SK-N-SH treated with all-trans-retinoic acid at 6 μM for 48 hours (cell line): ENCODE data around the gene LTBP4.
A peak's percentile ranks its signal among the peaks of the same experiment; 100 is the strongest.

Source experiments
- ATAC-seq: fragments of 200-7000 bp; cut with Tn5 transposase; 3 replicates; pipeline ENCODE4 v1.9.1; 2020; ENCODE audit warnings: mild to moderate bottlenecking, moderate library complexity
- ARNTL ChIP-seq: fragments of 450-650 bp; formaldehyde crosslinking; IDR thresholded peaks from 2 replicates; pipeline ENCODE4 v1.5.0; 2020; ENCODE audit warnings: low read depth, mild to moderate bottlenecking, moderate library complexity, borderline replicate concordance
- BACH2 ChIP-seq: fragments of 250-450 bp; sonication (Bioruptor Pico); IDR thresholded peaks from 2 replicates; pipeline ENCODE4 v1.9.0; 2021; ENCODE audit warnings: mild to moderate bottlenecking, borderline replicate concordance
- CREB5 ChIP-seq: fragments of 250-450 bp; sonication (Bioruptor Pico); IDR thresholded peaks from 2 replicates; pipeline ENCODE4 v1.5.1; 2020; ENCODE audit warnings: low read depth, mild to moderate bottlenecking, moderate library complexity
- CSDC2 ChIP-seq: fragments of 250-450 bp; sonication (Bioruptor Pico); IDR thresholded peaks from 2 replicates; pipeline ENCODE4 v1.5.0; 2020; ENCODE audit warnings: mild to moderate bottlenecking, moderate library complexity
- CSRNP3 ChIP-seq: fragments of 250-450 bp; sonication (Bioruptor Pico); IDR thresholded peaks from 2 replicates; pipeline ENCODE4 v1.5.1; 2021; ENCODE audit warnings: mild to moderate bottlenecking, moderate library complexity
- ESRRG ChIP-seq: fragments of 250-450 bp; sonication (Bioruptor Pico); IDR thresholded peaks from 2 replicates; pipeline ENCODE4 v1.6.1; 2021; ENCODE audit warnings: mild to moderate bottlenecking
- GLIS3 ChIP-seq: fragments of 250-450 bp; sonication (Bioruptor Pico); IDR thresholded peaks from 2 replicates; pipeline ENCODE4 v1.5.0; 2020; ENCODE audit warnings: mild to moderate bottlenecking, moderate library complexity
- ISL1 ChIP-seq: fragments of 250-450 bp; sonication (Bioruptor Pico); IDR thresholded peaks from 2 replicates; pipeline ENCODE4 v2.1.2; 2022; ENCODE audit warnings: mild to moderate bottlenecking, moderate library complexity
- OSR1 ChIP-seq: fragments of 250-450 bp; sonication (Bioruptor Pico); IDR thresholded peaks from 2 replicates; pipeline ENCODE4 v1.8.0; 2022; ENCODE audit warnings: moderate library complexity, mild to moderate bottlenecking, inconsistent platforms
- PATZ1 ChIP-seq: fragments of 250-450 bp; sonication (Bioruptor Pico); IDR thresholded peaks from 2 replicates; pipeline ENCODE4 v1.8.0; 2020; ENCODE audit warnings: mild to moderate bottlenecking, moderate library complexity, borderline replicate concordance
- POU6F1 ChIP-seq: fragments of 250-450 bp; sonication (Bioruptor Pico); IDR thresholded peaks from 2 replicates; pipeline ENCODE4 v1.8.0; 2021; ENCODE audit warnings: low read depth, mild to moderate bottlenecking, moderate library complexity, borderline replicate concordance
- PPARA ChIP-seq: fragments of 250-450 bp; sonication (Bioruptor Pico); IDR thresholded peaks from 2 replicates; pipeline ENCODE4 v1.5.0; 2020; ENCODE audit warnings: mild to moderate bottlenecking, borderline replicate concordance
- RARB ChIP-seq: fragments of 250-450 bp; sonication (Bioruptor Pico); IDR thresholded peaks from 2 replicates; pipeline ENCODE4 v1.8.0; 2021; ENCODE audit warnings: mild to moderate bottlenecking, moderate library complexity
- SNAI2 ChIP-seq: fragments of 250-450 bp; sonication (Bioruptor Pico); IDR thresholded peaks from 2 replicates; pipeline ENCODE4 v1.5.0; 2020; ENCODE audit warnings: mild to moderate bottlenecking, moderate library complexity
- TCF4 ChIP-seq: fragments of 250-450 bp; sonication (Bioruptor Pico); IDR thresholded peaks from 2 replicates; pipeline ENCODE4 v1.8.0; 2021; ENCODE audit warnings: mild to moderate bottlenecking, moderate library complexity, borderline replicate concordance
- TOX ChIP-seq: fragments of 250-450 bp; sonication (Bioruptor Pico); IDR thresholded peaks from 2 replicates; pipeline ENCODE4 v1.8.0; 2021; ENCODE audit warnings: mild to moderate bottlenecking, moderate library complexity, borderline replicate concordance
- TSHZ2 ChIP-seq: fragments of 250-450 bp; sonication (Bioruptor Pico); IDR thresholded peaks from 2 replicates; pipeline ENCODE4 v1.5.0; 2020; ENCODE audit warnings: mild to moderate bottlenecking, moderate library complexity
- ZC3H10 ChIP-seq: fragments of 250-450 bp; sonication (Bioruptor Pico); IDR thresholded peaks from 2 replicates; pipeline ENCODE4 v1.5.1; 2021; ENCODE audit warnings: mild to moderate bottlenecking, moderate library complexity
- ZFP3 ChIP-seq: fragments of 250-450 bp; sonication (Bioruptor Pico); IDR thresholded peaks from 2 replicates; pipeline ENCODE4 v1.5.0; 2020; ENCODE audit warnings: mild to moderate bottlenecking, moderate library complexity
- ZFP30 ChIP-seq: fragments of 450-650 bp; formaldehyde crosslinking; IDR thresholded peaks from 2 replicates; pipeline ENCODE4 v1.5.0; 2022; ENCODE audit warnings: mild to moderate bottlenecking, moderate library complexity
- ZNF70 ChIP-seq: fragments of 450-650 bp; formaldehyde crosslinking; IDR thresholded peaks from 2 replicates; pipeline ENCODE4 v1.5.0; 2020; ENCODE audit warnings: mild to moderate bottlenecking, moderate library complexity
- ZNF8 ChIP-seq: fragments of 450-650 bp; formaldehyde crosslinking; IDR thresholded peaks from 2 replicates; pipeline ENCODE4 v1.5.0; 2020; ENCODE audit warnings: mild to moderate bottlenecking, moderate library complexity

LTBP4 gene

GRCh38 chr19:40585982-40586422, 15.2 kb upstream of the LTBP4 start (continued):
- TF ChIP-seq TSHZ2 (no peak), GLIS3 (CRISPR knock-in tag) (no peak), ZFP3 (CRISPR knock-in tag) (no peak), ZC3H10 (CRISPR knock-in tag) (no peak)

GRCh38 chr19:40586611-40587010, 14.6 kb upstream of the LTBP4 start:
- no peak for ATAC-seq
- no peak for TF ChIP-seq OSR1 (CRISPR knock-in tag)
- TF ChIP-seq PATZ1 (CRISPR knock-in tag) = no peak
- TF ChIP-seq ZNF70 (CRISPR knock-in tag) = no peak
- no peak for TF ChIP-seq RARB (CRISPR knock-in tag)
- TF ChIP-seq ZC3H10 (CRISPR knock-in tag) = no peak
- no peak for TF ChIP-seq ZNF8 (CRISPR knock-in tag)
- no peak for TF ChIP-seq ZFP3 (CRISPR knock-in tag)
- TF ChIP-seq TCF4 (CRISPR knock-in tag) = no peak
- no peak for TF ChIP-seq BACH2 (CRISPR knock-in tag)

- TF ChIP-seq CSRNP3 (CRISPR knock-in tag) (no peak), SNAI2 (no peak), ZFP30 (CRISPR knock-in tag) (no peak), ARNTL (no peak), ISL1 (no peak), ZC3H10 (CRISPR knock-in tag) (no peak)
- peak; percentile 46 for ATAC-seq
These were observed 12.9 kb upstream of the LTBP4 start for GRCh38 chr19:40588110-40588854.

GRCh38 chr19:40588926-40589569, 12.1 kb upstream of the LTBP4 start:
- no peak for ATAC-seq
- TF ChIP-seq SNAI2 (no peak), PPARA (CRISPR knock-in tag) (no peak), ZFP30 (CRISPR knock-in tag) (no peak), OSR1 (CRISPR knock-in tag) (no peak), CSDC2 (CRISPR knock-in tag) (no peak), PATZ1 (CRISPR knock-in tag) (no peak), GLIS3 (CRISPR knock-in tag) (no peak), RARB (CRISPR knock-in tag) (no peak), ESRRG (CRISPR knock-in tag) (no peak), TOX (no peak), ZNF70 (CRISPR knock-in tag) (no peak), ZC3H10 (CRISPR knock-in tag) (no peak), ARNTL (no peak), ISL1 (no peak), POU6F1 (no peak), TCF4 (CRISPR knock-in tag) (no peak), CREB5 (no peak)
- TF ChIP-seq, all 23 proteins: peak for 0
